Tibial nerve (tissue), 4 donors: ENCODE data around the gene NRXN2.

ENCODE experiments used
- CTCF ChIP-seq, 5 experiments: fragments of 200-600 bp in 3 of 5; fragments of 450-650 bp in 2 of 5; sonication (generic) in 3 of 5; IDR thresholded peaks; one replicate each; pipeline ENCODE4 v1.5.1; 2016 to 2019; ENCODE audit warnings: antibody characterized with exemption in 5 of 5, mild to moderate bottlenecking in 3 of 5, moderate library complexity in 2 of 5
- EP300 ChIP-seq, 2 donors: sonication (generic); formaldehyde crosslinking; IDR thresholded peaks; one replicate each; pipeline ENCODE4 v1.6.1; 2017; ENCODE audit warnings: antibody characterized with exemption in 2 of 2, mild to moderate bottlenecking in 1 of 2
- POLR2A ChIP-seq, 2 donors: fragments of 450-650 bp; IDR thresholded peaks; one replicate each; pipeline ENCODE4 v1.6.1; 2017; ENCODE audit warnings: antibody characterized with exemption in 2 of 2, mild to moderate bottlenecking in 2 of 2, moderate library complexity in 2 of 2

- no peak for TF ChIP-seq CTCF (IDR thresholded peaks at IDR 0.05)
- no peak for TF ChIP-seq POLR2A (IDR thresholded peaks at IDR 0.05)
- TF ChIP-seq EP300 (IDR thresholded peaks at IDR 0.05) = no peak
Observed at GRCh38 chr11:64715110-64715509, 7.9 kb downstream of the NRXN2 start.
